IPS DF 6.9 (cell line): ENCODE results near the gene TMEM221.

Experiments used
- DNase-seq: peaks from one replicate; pipeline ENCODE4 v3.0.0-alpha.2; 2013; ENCODE audit warnings: low read depth, low spot score
- H3K27ac ChIP-seq: one replicate; pipeline ENCODE4 v1.5.1; 2013; ENCODE audit warnings: low read length, control low read depth
- H3K27me3 ChIP-seq: 2 replicates; pipeline ENCODE4 v1.6.1; 2013; ENCODE audit warnings: mild to moderate bottlenecking, low read length; ENCODE audit not compliant: control insufficient read depth, insufficient read depth
- H3K36me3 ChIP-seq: 2 replicates; pipeline ENCODE4 v1.6.1; 2013; ENCODE audit warnings: low read length; ENCODE audit not compliant: control insufficient read depth, insufficient read depth
- H3K4me1 ChIP-seq: 2 replicates; pipeline ENCODE4 v1.6.1; 2013; ENCODE audit warnings: low read length; ENCODE audit not compliant: control insufficient read depth, insufficient read depth
- H3K4me3 ChIP-seq: 2 replicates; pipeline ENCODE4 v1.5.1; 2013; ENCODE audit warnings: mild to moderate bottlenecking, low read length
- H3K9me3 ChIP-seq: 2 replicates; pipeline ENCODE4 v1.6.1; 2013; ENCODE audit warnings: low read length, inconsistent platforms; ENCODE audit not compliant: control insufficient read depth, insufficient read depth
- WGBS: extraction: QIAGEN DNeasy Blood & Tissue Kit; methylation state at CpG from one replicate; pipeline ENCODE4 v1.1.7; 2013; ENCODE audit warnings: mixed read lengths, missing lambda C conversion rate; ENCODE audit not compliant: insufficient read length, insufficient coverage; 5-methylcytosine and 5-hydroxymethylcytosine counted together

TMEM221 gene

GRCh38 chr19:17391371-17392151, 56.9 kb downstream of the TMEM221 start:
- Histone ChIP-seq H3K27me3 (no peaks in the 10 kb centered on the region), H3K4me1 (no peaks in the 10 kb centered on the region; the same call in 1 of the 2 replicates), H3K27ac (no peak overlapping the region), H3K36me3 (no peaks in the 10 kb centered on the region), H3K9me3 (no peaks in the 10 kb centered on the region), H3K4me3 (peak overlapping the region; percentile 36; the same call in 1 of the 2 replicates)
- WGBS, result no CpG with 5 or more reads among the region's 26 CpGs
- no peak for DNase-seq

GRCh38 chr19:17390665-17391370, 57.6 kb downstream of the TMEM221 start:
- H3K27ac ChIP-seq, result no peak overlapping the region
- WGBS, result no CpG with 5 or more reads among the region's 50 CpGs
- DNase-seq, result no peak
- H3K4me1 ChIP-seq, result no peaks in the 10 kb centered on the region; the same call in 1 of the 2 replicates
- H3K4me3 ChIP-seq, result peak overlapping the region; percentile 39
- no peaks in the 10 kb centered on the region for H3K36me3 ChIP-seq
- no peaks in the 10 kb centered on the region for H3K9me3 ChIP-seq
- H3K27me3 ChIP-seq, result no peaks in the 10 kb centered on the region

GRCh38 chr19:17389957-17390664, 58.4 kb downstream of the TMEM221 start:
- no CpG with 5 or more reads among the region's 37 CpGs for WGBS
- Histone ChIP-seq H3K27ac (no peak overlapping the region), H3K4me3 (peak overlapping the region; percentile 39), H3K27me3 (no peaks in the 10 kb centered on the region), H3K9me3 (no peaks in the 10 kb centered on the region), H3K36me3 (no peaks in the 10 kb centered on the region), H3K4me1 (no peaks in the 10 kb centered on the region; the same call in 1 of the 2 replicates)
- no peak for DNase-seq

DNA sequence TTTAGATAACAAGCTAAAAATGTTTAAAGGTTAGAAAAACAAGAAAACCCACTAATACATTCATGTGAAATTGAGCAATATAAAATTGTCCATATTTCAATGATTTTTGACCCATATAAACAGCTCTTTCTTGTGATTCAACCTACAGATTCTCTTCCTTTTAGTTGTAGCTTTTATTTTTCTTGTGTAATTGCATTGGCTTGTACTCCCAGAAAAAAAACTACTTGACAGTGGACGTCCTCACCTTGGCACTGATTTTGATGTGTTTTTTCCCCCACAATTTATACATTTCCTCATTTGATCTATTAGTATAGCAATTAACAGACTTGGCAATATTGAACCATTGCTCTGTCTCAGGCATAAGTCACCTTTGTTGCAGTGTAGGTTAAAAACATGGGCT, 59.2 kb downstream of the TMEM221 start:
- Histone ChIP-seq H3K36me3 (no peaks in the 10 kb centered on the region), H3K27ac (no peak overlapping the region), H3K4me1 (no peaks in the 10 kb centered on the region; the same call in 1 of the 2 replicates), H3K9me3 (no peaks in the 10 kb centered on the region), H3K27me3 (no peaks in the 10 kb centered on the region), H3K4me3 (no peak overlapping the region)
- no peak for DNase-seq
- WGBS, result no CpG with 5 or more reads among the region's 1 CpG

GRCh38 chr19:17385878-17386611, 62.4 kb downstream of the TMEM221 start:
- Histone ChIP-seq H3K27ac (no peak overlapping the region), H3K36me3 (no peaks in the 10 kb centered on the region), H3K27me3 (no peaks in the 10 kb centered on the region), H3K9me3 (no peaks in the 10 kb centered on the region), H3K4me3 (no peak overlapping the region), H3K4me1 (0 out of 2 replicates have a peak, but pooled peaks cover 1% of the 10 kb centered on the region)
- WGBS, result no CpG with 5 or more reads among the region's 20 CpGs
- DNase-seq, result no peak
